GM23248 (cell line): Measurements from ENCODE around the gene WDR55. TPM values are rescaled to one million over a fixed set of nuclear protein-coding genes. Genes with fewer than 3 reads are reported as not detected.
"Not testable (repeated sequence)": the region's sequence is repeated elsewhere in the genome, so short reads cannot be mapped to it uniquely, and the experiment has no call there.

Source experiments
- DNase-seq: peaks from one replicate; pipeline ENCODE4 v3.0.0-alpha.2; 2015
- H2AFZ ChIP-seq: fragments of 200-600 bp; sonication (generic); 2 replicates; pipeline ENCODE4 v1.6.1; 2016; ENCODE audit warnings: antibody characterized with exemption
- H3F3A ChIP-seq: fragments of 200-600 bp; sonication (generic); 2 replicates; pipeline ENCODE4 v1.6.1; 2016; ENCODE audit warnings: mild to moderate bottlenecking, antibody characterized with exemption, mixed run types; ENCODE audit not compliant: insufficient read depth
- H3K27ac ChIP-seq: fragments of 200-600 bp; sonication (generic); 2 replicates; pipeline ENCODE4 v1.5.1; 2016; ENCODE audit warnings: mild to moderate bottlenecking
- H3K27me3 ChIP-seq: fragments of 200-600 bp; sonication (generic); replicated peaks from 2 replicates; pipeline ENCODE4 v1.6.1; 2016; ENCODE audit warnings: mild to moderate bottlenecking; ENCODE audit not compliant: insufficient read depth
- H3K36me3 ChIP-seq: fragments of 200-600 bp; sonication (generic); 2 replicates; pipeline ENCODE4 v1.6.1; 2016; ENCODE audit warnings: low read depth, mild to moderate bottlenecking
- H3K4me1 ChIP-seq: fragments of 200-600 bp; sonication (generic); 2 replicates; pipeline ENCODE4 v1.6.1; 2016; ENCODE audit warnings: mild to moderate bottlenecking; ENCODE audit not compliant: insufficient read depth
- H3K4me2 ChIP-seq: fragments of 200-600 bp; sonication (generic); one replicate; pipeline ENCODE4 v1.6.1; 2016; ENCODE audit warnings: mild to moderate bottlenecking; ENCODE audit not compliant: unreplicated experiment
- H3K4me3 ChIP-seq: fragments of 200-600 bp; sonication (generic); 2 replicates; pipeline ENCODE4 v1.5.1; 2016; ENCODE audit warnings: mild to moderate bottlenecking
- H3K79me2 ChIP-seq: fragments of 200-600 bp; sonication (generic); 2 replicates; pipeline ENCODE4 v1.6.1; 2016; ENCODE audit warnings: mild to moderate bottlenecking; ENCODE audit not compliant: insufficient read depth
- H3K9ac ChIP-seq: fragments of 200-600 bp; sonication (generic); 2 replicates; pipeline ENCODE4 v1.6.1; 2016; ENCODE audit warnings: mild to moderate bottlenecking
- H3K9me2 ChIP-seq: fragments of 200-600 bp; sonication (generic); 2 replicates; pipeline ENCODE4 v1.6.1; 2016; ENCODE audit warnings: mixed run types, mild to moderate bottlenecking, moderate library complexity; ENCODE audit not compliant: insufficient read depth
- H3K9me3 ChIP-seq: fragments of 200-600 bp; sonication (generic); one replicate; pipeline ENCODE4 v1.6.1; 2017; ENCODE audit warnings: low read depth
- H4K20me1 ChIP-seq: fragments of 200-600 bp; sonication (generic); 2 replicates; pipeline ENCODE4 v1.6.0; 2016; ENCODE audit not compliant: insufficient read depth
- EZH2 ChIP-seq: fragments of 200-600 bp; sonication (generic); IDR thresholded peaks from 2 replicates; pipeline ENCODE4 v1.6.1; 2018; ENCODE audit warnings: antibody characterized with exemption, mild to moderate bottlenecking; ENCODE audit not compliant: insufficient read depth, poor library complexity, severe bottlenecking
- EZH2phosphoT487 ChIP-seq: fragments of 200-600 bp; sonication (generic); IDR thresholded peaks from 2 replicates; pipeline ENCODE4 v1.6.1; 2018; ENCODE audit warnings: antibody characterized with exemption, moderate library complexity, mild to moderate bottlenecking, low read depth; ENCODE audit not compliant: insufficient read depth
- WGBS, 2 experiments: methylation state at CpG; one replicate each; pipeline ENCODE4 v1.1.6; 2015 to 2017; ENCODE audit warnings: low lambda C conversion rate in 2 of 2, low coverage in 1 of 2; ENCODE audit errors: missing lambda C conversion rate in 2 of 2; 5-methylcytosine and 5-hydroxymethylcytosine counted together
- in situ Hi-C: fragments of 300-500 bp; cut with MboI; formaldehyde crosslinking; loops from 2 replicates; pipeline ENCODE4 v1.15.0; 2020
- polyA plus RNA-seq: library from polyadenylated mRNA; unstranded; fragments of >200 nt; fragmentation: Nextera tagmentation; extraction: Ambion mirVana; gene quantifications from 2 replicates; pipeline ENCODE4 v1.2.1, GENCODE V29; 2016
- total RNA-seq: library from RNA; depleted of rRNA; stranded (reverse); fragments of >200 nt; shearing (Covaris generic); gene quantifications from 2 replicates; pipeline ENCODE4 v1.2.3, GENCODE V29; 2014

The WDR55 gene
- total and polyA plus RNA-seq, 2 experiments from 2014 or later = 17.7 to 19.6 TPM

DNA sequence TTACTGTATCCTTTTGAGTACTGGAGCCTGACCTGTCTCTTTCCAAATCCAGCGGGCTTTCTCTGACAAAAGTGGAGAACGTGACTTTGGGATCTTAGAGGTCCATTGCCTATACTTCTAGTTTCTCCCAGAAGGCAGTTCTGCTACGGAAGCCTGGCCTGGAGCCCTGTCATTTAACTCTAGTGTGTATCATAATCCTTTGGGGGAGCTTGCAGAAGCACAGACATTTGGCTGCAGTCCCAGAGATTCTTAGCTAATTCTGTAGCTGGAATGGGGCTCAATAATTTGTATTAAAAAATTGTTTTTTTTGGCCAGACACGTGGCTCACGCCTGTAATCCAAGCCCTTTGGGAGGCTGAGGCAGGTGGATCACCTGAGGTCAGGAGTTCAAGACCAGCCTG lies 29.6 kb downstream of the WDR55 start:
- Histone ChIP-seq H3K4me2 (no peak overlapping the region), H3K9ac (no peak overlapping the region), H3F3A (peaks cover 47% of the 10 kb centered on the region), H3K4me3 (no peak overlapping the region), H3K9me2 (no peaks in the 10 kb centered on the region), H3K27me3 (no peaks in the 10 kb centered on the region), H4K20me1 (no peaks in the 10 kb centered on the region), H2AFZ (no peak overlapping the region), H3K9me3 (no peaks in the 10 kb centered on the region), H3K27ac (no peak overlapping the region), H3K79me2 (peaks cover 65% of the 10 kb centered on the region), H3K4me1 (peaks cover 11% of the 10 kb centered on the region; the same call in 1 of the 2 replicates), H3K36me3 (peaks cover 30% of the 10 kb centered on the region)
- in situ Hi-C loops = no loop called here
- TF ChIP-seq EZH2 = no peak
- TF ChIP-seq EZH2phosphoT487 = no peak
- 70 to 75% methylated on average over 5 of the region's 5 CpGs for WGBS, 2 experiments
- DNase-seq = peak; percentile 24

DNA sequence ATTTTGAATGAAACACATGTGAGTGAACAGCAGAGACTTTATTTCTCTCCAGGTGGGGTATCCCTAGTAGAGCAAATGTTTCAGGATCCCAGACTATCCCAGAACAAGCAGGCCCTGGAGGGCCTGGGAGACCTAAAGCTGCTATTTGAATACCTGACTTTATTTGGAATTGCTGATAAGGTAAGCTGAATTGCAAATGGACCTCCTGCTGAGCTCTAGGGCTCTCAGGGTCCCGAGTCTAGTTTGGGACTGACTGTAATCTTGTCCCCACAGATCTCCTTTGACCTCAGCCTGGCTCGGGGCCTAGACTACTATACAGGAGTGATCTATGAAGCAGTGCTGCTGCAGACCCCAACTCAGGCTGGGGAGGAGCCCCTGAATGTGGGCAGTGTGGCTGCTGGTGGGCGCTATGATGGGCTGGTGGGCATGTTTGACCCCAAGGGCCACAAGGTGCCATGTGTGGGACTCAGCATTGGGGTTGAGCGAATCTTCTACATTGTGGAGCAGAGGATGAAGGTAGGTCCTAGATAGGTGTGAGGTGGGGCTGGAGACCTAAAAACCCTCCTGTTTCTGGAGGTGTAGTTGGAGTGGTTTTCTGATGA lies 32.3 kb downstream of the WDR55 start:
- peaks cover 63% of the 10 kb centered on the region for H3K79me2 ChIP-seq
- no peak overlapping the region for H3K4me3 ChIP-seq
- H3K9me2 ChIP-seq = no peaks in the 10 kb centered on the region
- in situ Hi-C loops = no loop called here
- no peak overlapping the region for H3K4me2 ChIP-seq
- peaks cover 33% of the 10 kb centered on the region for H3K36me3 ChIP-seq
- no peak overlapping the region for H2AFZ ChIP-seq
- no peaks in the 10 kb centered on the region for H4K20me1 ChIP-seq
- H3K9me3 ChIP-seq = no peaks in the 10 kb centered on the region
- no peak overlapping the region for H3K27ac ChIP-seq
- WGBS, 2 experiments = 77 to 81% methylated on average over 4 of the region's 4 CpGs
- no peak for DNase-seq
- no peaks in the 10 kb centered on the region for H3K27me3 ChIP-seq
- peaks cover 22% of the 10 kb centered on the region for H3K4me1 ChIP-seq
- peaks cover 32% of the 10 kb centered on the region for H3F3A ChIP-seq
- no peak for TF ChIP-seq EZH2phosphoT487
- no peak for TF ChIP-seq EZH2
- no peak overlapping the region for H3K9ac ChIP-seq

DNA sequence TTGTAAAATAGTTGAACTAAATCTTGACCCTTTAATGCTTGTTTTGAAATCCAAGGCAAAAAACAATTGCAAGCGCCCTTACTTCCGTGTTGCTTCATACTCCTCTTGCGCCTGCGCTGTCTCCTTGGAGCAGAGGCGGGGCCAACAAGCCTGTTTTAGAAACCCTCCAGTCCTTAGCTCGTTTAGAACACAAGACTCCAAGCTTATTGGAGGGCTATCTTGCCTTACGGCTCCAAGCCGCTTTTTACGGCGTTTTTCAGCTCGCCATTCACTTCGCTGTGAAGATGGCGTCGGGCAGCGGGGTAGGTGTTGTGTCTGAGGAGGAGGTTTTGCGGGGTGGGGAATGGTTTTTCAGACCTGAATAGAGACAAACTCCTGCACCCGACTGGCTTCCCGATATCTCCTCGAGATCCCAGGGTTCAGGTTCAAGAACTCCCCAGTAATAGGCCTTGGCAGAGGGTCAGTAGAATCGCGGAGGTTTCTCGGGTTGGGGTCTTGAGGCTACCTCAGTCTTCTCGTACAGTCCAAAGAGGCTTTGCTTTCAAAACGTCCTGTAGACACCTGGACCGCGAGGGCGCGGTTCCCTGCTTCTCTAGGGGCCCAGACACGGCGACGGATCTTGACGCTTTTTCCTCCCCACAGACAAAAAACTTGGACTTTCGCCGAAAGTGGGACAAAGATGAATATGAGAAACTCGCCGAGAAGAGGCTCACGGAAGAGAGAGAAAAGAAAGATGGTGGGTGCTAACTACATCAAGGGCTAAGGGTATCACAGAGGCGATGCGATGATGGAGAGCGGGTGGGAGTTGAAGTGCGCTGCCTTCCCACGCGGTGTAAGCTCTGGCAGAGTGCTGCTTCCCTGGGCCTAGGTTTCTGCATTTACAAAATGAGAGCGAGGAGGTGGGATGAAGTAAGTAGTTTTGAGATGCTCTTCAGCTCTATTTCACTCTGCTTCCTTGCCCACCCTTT lies 35.8 kb downstream of the WDR55 start, which contains the start of gene ZMAT2:
ZMAT2 (plus strand) TSS at position 271 of the 968 bp plus-strand sequence; CDS start at position 285, 14 bp downstream.
- H3K27me3 ChIP-seq = no peaks in the 10 kb centered on the region
- H3K4me1 ChIP-seq = peaks cover 11% of the 10 kb centered on the region
- peak within 1 kb of the TSS; percentile 83 for H3K4me2 ChIP-seq
- DNase-seq = peak; percentile 100
- H3K4me3 ChIP-seq = peak within 1 kb of the TSS; percentile 89
- in situ Hi-C loops = no loop called here
- no peak for TF ChIP-seq EZH2phosphoT487
- no peak for TF ChIP-seq EZH2
- H3K9me3 ChIP-seq = no peaks in the 10 kb centered on the region
- 1 to 3% methylated on average over 42 to 44 of the region's 44 CpGs for WGBS, 2 experiments
- peak within 1 kb of the TSS; percentile 45 for H3K27ac ChIP-seq
- no peaks in the 10 kb centered on the region for H3K9me2 ChIP-seq
- peaks cover 47% of the 10 kb centered on the region for H3K79me2 ChIP-seq
- peaks cover 34% of the 10 kb centered on the region for H3F3A ChIP-seq
- H3K9ac ChIP-seq = peak within 1 kb of the TSS; percentile 89
- no peaks in the 10 kb centered on the region for H4K20me1 ChIP-seq
- peaks cover 66% of the 10 kb centered on the region for H3K36me3 ChIP-seq
- H2AFZ ChIP-seq = peak within 1 kb of the TSS; percentile 77

GRCh38 chr5:140707812-140708211 lies 43.1 kb downstream of the WDR55 start:
- H3K4me2 ChIP-seq = no peak overlapping the region
- H3K27me3 ChIP-seq = no peaks in the 10 kb centered on the region
- no peaks in the 10 kb centered on the region for H3K9me3 ChIP-seq
- peaks cover 30% of the 10 kb centered on the region for H3F3A ChIP-seq
- H3K4me1 ChIP-seq = no peaks in the 10 kb centered on the region
- in situ Hi-C loops = no loop called here
- peaks cover 39% of the 10 kb centered on the region for H3K36me3 ChIP-seq
- no peak for TF ChIP-seq EZH2phosphoT487
- TF ChIP-seq EZH2 = no peak
- 100% methylated on average over 2 to 4 of the region's 4 CpGs for WGBS, 2 experiments
- no peak overlapping the region for H3K9ac ChIP-seq
- no peak overlapping the region for H3K4me3 ChIP-seq
- H3K79me2 ChIP-seq = peaks cover 10% of the 10 kb centered on the region
- H2AFZ ChIP-seq = no peak overlapping the region
- no peak overlapping the region for H3K27ac ChIP-seq
- no peak for DNase-seq
- no peaks in the 10 kb centered on the region for H3K9me2 ChIP-seq
- H4K20me1 ChIP-seq = no peaks in the 10 kb centered on the region

DNA sequence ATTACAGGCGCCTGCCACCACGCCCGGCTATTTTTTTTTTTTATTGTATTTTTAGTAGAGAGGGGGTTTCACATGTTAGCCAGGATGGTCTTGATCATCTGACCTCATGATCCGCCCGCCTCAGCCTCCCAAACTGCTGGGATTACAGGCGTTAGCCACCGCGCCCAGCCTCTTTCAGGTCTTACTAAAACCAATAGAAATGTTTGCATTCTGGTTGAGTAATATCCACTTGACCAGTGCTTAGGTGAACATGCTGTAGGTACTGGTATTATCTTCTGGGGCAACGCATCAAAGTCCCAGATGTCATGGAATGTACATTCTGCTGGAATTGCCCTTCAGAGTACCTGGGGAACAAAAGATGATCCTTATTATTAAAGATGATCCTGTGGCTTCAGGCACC lies 44.1 kb downstream of the WDR55 start:
- Histone ChIP-seq H3K36me3 (peaks cover 31% of the 10 kb centered on the region), H3F3A (peaks cover 30% of the 10 kb centered on the region)
- H3K27ac ChIP-seq, H3K27me3 ChIP-seq, in situ Hi-C loops, H3K79me2 ChIP-seq, H3K9me3 ChIP-seq, H2AFZ ChIP-seq, H3K4me3 ChIP-seq, DNase-seq, H4K20me1 ChIP-seq, H3K4me2 ChIP-seq, H3K9ac ChIP-seq, H3K9me2 ChIP-seq, H3K4me1 ChIP-seq: not testable (repeated sequence)
- 96 to 97% methylated on average over 9 of the region's 9 CpGs for WGBS, 2 experiments
